ENCODE results near the gene FOXO3. TPM values are rescaled to one million over a fixed set of nuclear protein-coding genes. Genes with fewer than 3 reads are reported as not detected.

Gene FOXO3
- total RNA-seq, 3 donors from 2014 or later (not counting 1 experiment from before 2014, with no cell fraction given), result 43.1 to 70.4 (median 51.3) TPM

- no peak overlapping the region for H3K27ac Mint-ChIP-seq
- Histone ChIP-seq H3K27ac (ENCODE audit: low read length) (no peak overlapping the region), H3K4me1 (ENCODE audit: control insufficient read depth, insufficient read depth, low read length) (peaks cover 16% of the 10 kb centered on the region), H3K36me3 (ENCODE audit: control insufficient read depth, insufficient read depth, low read length) (no peaks in the 10 kb centered on the region), H3K9me3 (ENCODE audit: control insufficient read depth, insufficient read depth, low read length) (no peaks in the 10 kb centered on the region), H3K4me3 (ENCODE audit: low read length) (no peak overlapping the region), H3K27me3 (ENCODE audit: control insufficient read depth, insufficient read depth, low read length) (no peaks in the 10 kb centered on the region)
- no peak for TF ChIP-seq CTCF (IDR thresholded peaks at IDR 0.05)
- no peak overlapping the region for H3K4me3 Mint-ChIP-seq
- H3K36me3 Mint-ChIP-seq, result no peaks in the 10 kb centered on the region
- DNase-seq (no peak), ATAC-seq (no peak)
- H3K9me3 Mint-ChIP-seq, result no peaks in the 10 kb centered on the region
- intact Hi-C loops (cut with micrococcal nuclease), result no loop called here
- 93% methylated on average over 9 of the region's 9 CpGs for WGBS (ENCODE audit: insufficient coverage)
- peaks cover 78 to 80% of the 10 kb centered on the region in 2 donors for H3K4me1 Mint-ChIP-seq
- no peaks in the 10 kb centered on the region for H3K27me3 Mint-ChIP-seq (ENCODE audit: low read depth in 2 of 2)
Observed at GRCh38 chr6:108587258-108588059, 26.7 kb downstream of the FOXO3 start.

GRCh38 chr6:108588586-108588985 is 27.9 kb downstream of the FOXO3 start:
- no peaks in the 10 kb centered on the region for H3K9me3 Mint-ChIP-seq
- ATAC-seq, result no peak
- peak overlapping the region; percentile 13 for H3K4me3 Mint-ChIP-seq
- Histone ChIP-seq H3K9me3 (ENCODE audit: control insufficient read depth, insufficient read depth, low read length) (no peaks in the 10 kb centered on the region), H3K27ac (ENCODE audit: low read length) (peak overlapping the region; percentile 49), H3K27me3 (ENCODE audit: control insufficient read depth, insufficient read depth, low read length) (no peaks in the 10 kb centered on the region), H3K36me3 (ENCODE audit: control insufficient read depth, insufficient read depth, low read length) (no peaks in the 10 kb centered on the region), H3K4me1 (ENCODE audit: control insufficient read depth, insufficient read depth, low read length) (peaks cover 25% of the 10 kb centered on the region), H3K4me3 (ENCODE audit: low read length) (no peak overlapping the region)
- 44% methylated on average over 1 of the region's 1 CpG for WGBS (ENCODE audit: insufficient coverage)
- intact Hi-C loops (cut with micrococcal nuclease), result no loop called here
- peaks cover 80 to 81% of the 10 kb centered on the region in 2 donors for H3K4me1 Mint-ChIP-seq
- H3K36me3 Mint-ChIP-seq, result no peaks in the 10 kb centered on the region
- no peaks in the 10 kb centered on the region for H3K27me3 Mint-ChIP-seq (ENCODE audit: low read depth in 2 of 2)
- H3K27ac Mint-ChIP-seq, result peak overlapping the region; percentile 80 to 84
- no peak for DNase-seq
- no peak for TF ChIP-seq CTCF (IDR thresholded peaks at IDR 0.05)

- no peaks in the 10 kb centered on the region for H3K27me3 ChIP-seq (ENCODE audit: control insufficient read depth, insufficient read depth, low read length)
- ATAC-seq, result peak in 2 of 3 donors; percentile 24 to 55
- intact Hi-C loops (cut with micrococcal nuclease), result no loop called here
- Mint-ChIP-seq H3K9me3 (no peaks in the 10 kb centered on the region), H3K27me3 (ENCODE audit: low read depth in 2 of 2) (no peaks in the 10 kb centered on the region), H3K27ac (peak overlapping the region; percentile 80 to 84), H3K4me1 (peaks cover 80% of the 10 kb centered on the region in 2 donors), H3K4me3 (no peak overlapping the region), H3K36me3 (no peaks in the 10 kb centered on the region)
- H3K36me3 ChIP-seq (ENCODE audit: control insufficient read depth, insufficient read depth, low read length), result no peaks in the 10 kb centered on the region
- no peak overlapping the region for H3K4me3 ChIP-seq (ENCODE audit: low read length)
- H3K9me3 ChIP-seq (ENCODE audit: control insufficient read depth, insufficient read depth, low read length), result no peaks in the 10 kb centered on the region
- TF ChIP-seq CTCF (IDR thresholded peaks at IDR 0.05), result no peak
- H3K27ac ChIP-seq (ENCODE audit: low read length), result peak overlapping the region; percentile 49
- DNase-seq, result no peak
- WGBS (ENCODE audit: insufficient coverage), result 46% methylated on average over 6 of the region's 6 CpGs
- H3K4me1 ChIP-seq (ENCODE audit: control insufficient read depth, insufficient read depth, low read length), result peaks cover 29% of the 10 kb centered on the region
Observed at GRCh38 chr6:108589244-108589791, 28.6 kb downstream of the FOXO3 start.
